ELF-1 (cell line): ENCODE results near the gene SDC3.
A peak's percentile ranks its signal among the peaks of the same experiment; 100 is the strongest.

ENCODE experiments used
- DNase-seq: peaks from one replicate; pipeline ENCODE4 v3.0.0-alpha.2; 2016; ENCODE audit warnings: low read depth, low spot score

The SDC3 gene

GRCh38 chr1:30890502-30891226 lies 17.9 kb downstream of the SDC3 start:
- DNase-seq, result no peak

DNA sequence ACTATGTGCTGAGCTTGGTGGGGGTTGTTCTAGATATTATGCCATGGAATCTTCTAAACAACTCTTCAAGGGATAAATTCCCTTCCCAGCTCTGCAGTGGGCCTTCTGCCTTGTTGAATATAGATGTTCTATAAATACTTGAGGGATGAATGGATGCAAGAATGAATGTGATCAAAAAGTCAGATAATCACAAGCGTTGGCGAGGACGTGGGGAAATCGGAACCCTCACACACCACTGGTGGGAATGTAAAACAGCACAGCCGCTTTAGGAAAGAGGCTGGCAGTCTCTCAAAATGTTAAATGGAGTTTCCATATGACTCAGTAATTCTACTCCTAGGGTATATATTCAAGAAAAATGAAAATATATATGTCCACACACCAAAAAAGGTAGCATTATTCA lies 19.0 kb downstream of the SDC3 start:
- no peak for DNase-seq

DNA sequence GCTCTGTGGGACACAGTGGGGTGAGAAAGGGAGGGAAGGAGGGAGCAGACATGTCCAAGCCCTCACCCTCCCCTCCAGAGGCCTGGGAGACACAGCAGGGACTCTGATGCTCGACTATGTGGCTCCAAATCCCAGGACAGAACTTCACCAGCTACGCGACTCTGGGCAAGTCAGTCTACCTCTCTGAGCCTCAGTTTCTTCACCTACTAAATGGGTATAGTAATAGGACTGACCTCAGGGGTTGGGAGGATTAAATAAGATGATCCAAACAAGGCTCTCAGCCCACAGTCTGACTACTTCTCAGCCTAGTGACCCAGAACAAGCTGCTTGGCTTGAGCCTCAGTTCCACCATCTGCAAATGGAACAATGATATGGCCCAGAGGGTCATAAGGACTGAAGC lies 19.6 kb downstream of the SDC3 start:
- DNase-seq, result no peak

GRCh38 chr1:30888391-30888790 lies 20.2 kb downstream of the SDC3 start:
- peak; percentile 64 for DNase-seq

DNA sequence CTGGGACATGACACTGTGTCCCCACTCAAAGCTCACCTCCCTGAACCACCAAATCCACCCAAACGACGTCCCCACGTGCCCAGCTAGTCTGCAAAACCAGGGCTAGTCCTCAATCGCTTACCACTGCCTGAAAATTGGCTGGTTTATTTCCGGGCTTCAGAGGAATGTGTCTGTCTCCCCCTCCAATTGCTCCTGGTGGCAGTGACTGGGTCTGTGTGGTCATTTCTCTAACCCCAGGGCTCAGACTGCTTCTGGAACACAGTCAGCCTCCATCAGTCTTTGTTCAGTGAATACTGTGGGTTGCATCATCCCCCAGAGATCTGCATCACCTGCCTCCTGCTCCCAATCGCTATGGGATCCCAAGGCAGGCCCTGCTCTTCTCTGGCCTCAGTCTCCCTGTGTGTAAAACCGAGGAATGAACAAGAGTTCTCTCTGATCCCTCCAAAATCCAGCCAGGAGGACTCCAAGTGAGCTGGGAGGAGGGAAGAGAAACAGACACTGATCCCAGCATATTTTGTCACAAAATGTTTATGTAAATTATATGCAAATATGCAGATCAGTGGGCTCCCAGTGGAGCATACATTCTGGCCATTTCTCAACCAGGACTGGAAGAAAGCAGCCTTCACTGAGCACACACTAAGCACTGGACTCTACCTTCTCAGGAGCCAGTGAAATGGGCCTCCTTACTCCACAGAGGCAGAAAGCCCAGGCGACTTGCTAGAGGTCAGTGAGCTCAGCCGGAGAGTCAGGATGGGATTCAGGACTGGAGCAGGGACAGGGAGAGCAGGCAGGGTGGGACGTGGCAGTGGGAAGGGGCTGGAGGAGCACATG lies 20.9 kb downstream of the SDC3 start:
- DNase-seq, result peak; percentile 79

GRCh38 chr1:30886710-30887428 lies 21.7 kb downstream of the SDC3 start:
- DNase-seq, result no peak

GRCh38 chr1:30885570-30886522 lies 22.7 kb downstream of the SDC3 start:
- DNase-seq, result no peak

GRCh38 chr1:30884723-30885122 lies 23.8 kb downstream of the SDC3 start:
- no peak for DNase-seq

DNA sequence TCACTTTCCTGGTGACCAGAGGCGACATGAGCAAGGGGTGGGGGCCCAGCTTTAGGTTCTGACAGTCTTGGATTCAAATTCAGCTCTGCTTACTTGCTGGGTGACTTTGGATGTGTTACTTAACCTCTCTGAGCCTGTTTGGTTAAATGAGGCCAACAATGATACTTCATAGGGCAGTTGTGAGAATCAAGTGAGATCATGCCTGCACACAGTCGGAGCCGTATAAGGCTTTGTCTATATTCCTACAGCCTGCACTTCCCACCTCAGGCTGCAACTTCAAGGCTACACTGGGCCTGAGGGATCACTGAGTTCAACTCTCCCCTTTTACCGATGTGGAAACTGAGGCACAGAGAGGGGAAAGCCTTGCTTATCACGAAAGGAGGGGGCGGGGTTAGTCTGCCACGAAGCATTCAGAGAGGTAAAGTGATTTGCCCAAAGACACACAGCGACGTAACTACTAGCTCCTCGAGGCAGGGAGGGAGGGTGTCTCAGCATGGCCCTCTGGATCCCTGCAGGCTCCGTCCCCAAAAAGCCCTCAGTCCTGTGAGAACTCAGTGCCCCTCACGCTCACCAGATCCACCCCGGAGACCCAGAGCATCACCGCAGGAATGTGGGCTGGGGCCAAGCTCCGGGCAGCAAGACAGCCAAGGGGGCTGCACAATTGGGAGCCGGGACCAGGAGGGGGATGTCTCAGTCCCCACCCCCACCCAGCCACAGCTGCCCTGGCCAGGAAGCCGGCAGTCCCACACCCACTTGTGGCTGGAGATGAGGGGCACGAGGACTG lies 25.0 kb downstream of the SDC3 start:
- peak; percentile 20 for DNase-seq

GRCh38 chr1:30882678-30883388 lies 25.7 kb downstream of the SDC3 start:
- DNase-seq, result no peak

DNA sequence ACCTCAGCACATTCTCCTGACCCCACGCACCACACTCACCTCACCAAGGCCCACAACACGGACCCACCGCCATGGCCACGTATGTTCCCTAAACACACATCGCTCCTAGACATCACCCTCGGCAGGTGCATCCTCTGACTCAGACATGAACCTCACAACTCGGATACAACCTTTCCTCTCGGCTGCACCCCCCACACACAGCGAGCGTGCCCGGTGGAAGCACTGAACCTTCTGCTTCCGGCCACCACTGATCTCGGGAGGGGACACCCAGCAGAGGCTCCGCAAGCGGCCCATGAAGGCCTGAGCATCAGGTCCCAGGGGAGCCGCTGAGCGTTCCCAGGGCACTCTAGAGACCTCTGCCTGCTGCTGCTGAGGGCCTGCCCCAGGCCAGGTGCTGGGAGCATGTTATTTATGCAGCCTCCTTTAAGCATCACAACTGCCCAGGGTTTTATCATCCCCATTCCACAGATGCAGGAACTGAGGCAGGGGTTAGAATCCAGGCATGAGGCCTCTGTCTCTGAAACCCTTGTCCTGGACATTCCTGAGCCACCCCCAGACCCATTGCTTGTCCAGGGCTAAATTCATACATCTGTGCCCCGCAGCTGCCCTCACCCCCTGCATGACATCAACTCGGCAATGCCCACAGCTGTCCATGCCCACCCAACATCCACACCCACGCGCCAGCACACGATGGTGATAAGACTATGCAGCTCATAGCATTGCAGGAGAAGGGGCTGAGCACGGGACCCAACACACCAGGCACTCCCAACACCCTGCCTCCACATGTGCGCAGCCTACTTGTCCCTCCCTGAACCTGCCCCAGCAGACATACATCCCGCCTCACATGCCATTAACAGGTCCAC lies 27.0 kb downstream of the SDC3 start:
- DNase-seq, result no peak

DNA sequence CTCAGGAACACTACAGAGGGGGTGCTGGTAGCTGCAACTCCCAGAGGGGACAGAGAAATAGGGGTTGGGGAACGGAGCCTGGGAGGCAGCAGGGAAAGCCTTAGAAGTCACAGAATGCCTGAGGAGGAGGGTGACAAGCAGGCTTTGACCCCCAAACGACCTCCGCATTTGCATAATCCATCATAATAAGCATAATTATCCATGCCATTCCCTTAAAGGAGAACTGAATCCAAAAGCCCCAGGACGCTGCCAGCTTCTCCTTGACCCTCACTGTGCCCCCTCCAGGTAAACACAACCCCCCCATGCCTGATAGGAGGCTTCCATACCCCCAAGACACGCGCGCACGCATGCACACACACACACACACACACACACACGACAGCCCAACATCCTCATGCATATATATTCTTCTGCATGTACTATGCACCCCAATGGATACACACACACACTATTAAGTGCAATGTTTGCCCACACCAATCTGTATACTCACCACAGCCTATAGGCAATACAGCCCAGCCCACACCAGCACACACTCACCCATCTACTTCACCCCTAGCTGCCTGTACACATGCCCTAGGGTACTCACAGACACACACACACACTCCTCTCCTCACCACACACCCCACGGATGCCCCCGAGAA lies 27.8 kb downstream of the SDC3 start:
- no peak for DNase-seq

DNA sequence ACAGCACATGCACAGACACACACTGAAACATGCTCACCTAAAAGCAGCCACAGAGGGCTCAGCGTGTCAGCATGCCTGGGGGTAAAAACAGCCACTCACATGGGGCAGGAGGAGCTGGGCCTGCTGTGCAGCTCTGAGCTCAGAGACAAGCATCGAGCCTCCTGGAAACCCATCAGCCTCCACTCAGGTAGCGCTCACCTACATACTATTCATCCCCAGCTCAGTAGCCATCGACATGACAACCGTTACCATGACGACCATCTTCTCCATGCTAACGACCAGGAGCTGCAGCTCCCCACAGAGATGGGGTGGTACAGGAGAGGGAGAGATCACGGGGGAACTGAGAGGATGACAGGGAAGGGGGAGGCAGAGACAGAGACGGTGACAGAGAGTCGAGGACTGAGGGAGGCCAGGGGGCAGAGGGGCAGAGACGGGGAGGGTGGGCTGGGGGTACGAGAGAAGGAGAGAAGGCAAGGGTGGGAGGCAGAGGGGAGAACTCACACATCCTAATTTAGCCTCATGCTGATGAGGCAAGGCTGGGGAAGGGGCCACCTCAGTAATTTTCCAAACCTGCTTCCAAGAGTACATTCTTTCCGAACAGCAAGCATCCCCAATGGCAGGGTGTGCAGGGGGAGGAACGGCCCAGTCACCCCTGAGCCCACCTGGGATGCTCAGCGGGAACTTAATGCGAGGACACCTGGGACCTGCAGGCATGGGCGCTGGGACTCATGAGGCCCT lies 28.4 kb downstream of the SDC3 start:
- DNase-seq, result peak; percentile 47

GRCh38 chr1:30879126-30879786 lies 29.3 kb downstream of the SDC3 start:
- no peak for DNase-seq

GRCh38 chr1:30878559-30878958 lies 30.0 kb downstream of the SDC3 start:
- DNase-seq, result no peak

DNA sequence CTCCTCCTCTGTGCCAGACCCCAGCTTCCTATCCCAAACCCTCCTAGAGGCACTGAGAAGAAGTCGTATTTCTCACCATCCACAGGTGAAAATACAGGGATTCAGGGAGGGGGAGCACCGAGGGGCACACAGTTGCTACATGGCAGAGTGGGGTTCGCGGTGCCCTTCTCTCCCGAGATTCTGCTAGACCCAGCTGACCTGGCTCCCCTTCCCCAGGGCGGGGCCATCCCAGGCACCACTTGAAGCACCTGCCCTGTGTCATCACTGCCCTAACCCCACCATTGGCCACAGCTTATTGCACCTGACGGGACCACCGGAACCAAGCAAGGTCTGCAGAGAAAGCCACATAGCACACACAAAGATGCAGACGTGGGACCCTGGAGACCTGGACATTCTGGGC lies 30.5 kb downstream of the SDC3 start:
- DNase-seq, result no peak
